ENCODE data around the gene GALM.
"Not testable (repeated sequence)": the region's sequence is repeated elsewhere in the genome, so short reads cannot be mapped to it uniquely, and the experiment has no call there.

Gene GALM

GRCh38 chr2:38665854-38666555, at the start of gene GALM:
Gene GALM, plus strand, starts transcription at chr2:38666114. Its CDS starts 48 bp downstream, at chr2:38666162.
- DNase-seq (ENCODE audit: low spot score), result peak; percentile 85

GRCh38 chr2:38617301-38617700, 48.6 kb upstream of the GALM start:
- no peak for DNase-seq (ENCODE audit: low spot score)

- no peak for DNase-seq (ENCODE audit: low spot score)
Measured at GRCh38 chr2:38619458-38620164, 46.3 kb upstream of the GALM start.

- no peak for DNase-seq (ENCODE audit: low spot score)
Measured at GRCh38 chr2:38620282-38620977, 45.5 kb upstream of the GALM start.

- no peak for DNase-seq (ENCODE audit: low spot score)
Measured at GRCh38 chr2:38621018-38621417, 44.9 kb upstream of the GALM start.

GRCh38 chr2:38622210-38622609, 43.7 kb upstream of the GALM start:
- no peak for DNase-seq (ENCODE audit: low spot score)

- DNase-seq (ENCODE audit: low spot score), result no peak
Measured at GRCh38 chr2:38626326-38627035, 39.4 kb upstream of the GALM start.

- no peak for DNase-seq (ENCODE audit: low spot score)
Measured at GRCh38 chr2:38627391-38627790, 38.5 kb upstream of the GALM start.

GRCh38 chr2:38629684-38630083, 36.2 kb upstream of the GALM start:
- no peak for DNase-seq (ENCODE audit: low spot score)

- no peak for DNase-seq (ENCODE audit: low spot score)
Measured at GRCh38 chr2:38631976-38632375, 33.9 kb upstream of the GALM start.

GRCh38 chr2:38632980-38633379, 32.9 kb upstream of the GALM start:
- DNase-seq (ENCODE audit: low spot score), result no peak

- no peak for DNase-seq (ENCODE audit: low spot score)
Measured at GRCh38 chr2:38633895-38634294, 32.0 kb upstream of the GALM start.

- DNase-seq (ENCODE audit: low spot score), result no peak
Measured at GRCh38 chr2:38634684-38635083, 31.2 kb upstream of the GALM start.

- DNase-seq (ENCODE audit: low spot score), result no peak
Measured at GRCh38 chr2:38635139-38635538, 30.8 kb upstream of the GALM start.

GRCh38 chr2:38636069-38636468, 29.8 kb upstream of the GALM start:
- no peak for DNase-seq (ENCODE audit: low spot score)

GRCh38 chr2:38642373-38643017, 23.4 kb upstream of the GALM start:
- not testable (repeated sequence) for DNase-seq (ENCODE audit: low spot score)

GRCh38 chr2:38643021-38643671, 22.8 kb upstream of the GALM start:
- DNase-seq (ENCODE audit: low spot score), result no peak

- not testable (repeated sequence) for DNase-seq (ENCODE audit: low spot score)
Measured at GRCh38 chr2:38643683-38644511, 22.0 kb upstream of the GALM start.

GRCh38 chr2:38648107-38648761, 17.7 kb upstream of the GALM start:
- no peak for DNase-seq (ENCODE audit: low spot score)

GRCh38 chr2:38649176-38649728, 16.7 kb upstream of the GALM start:
- DNase-seq (ENCODE audit: low spot score), result no peak

Data from cerebellar cortex (tissue), 1 donor.